D721Med (cell line): ENCODE data around the gene ZNF568.

Experiments used
- DNase-seq: peaks from one replicate; pipeline ENCODE4 v3.0.0; 2011; ENCODE audit warnings: low spot score; ENCODE audit not compliant: insufficient read length
- FAIRE-seq: peaks from 2 replicates; lab custom pipeline; 2011; peaks lifted over from hg19 to GRCh38; lab: Jason Lieb, UNC
- CTCF ChIP-seq: IDR thresholded peaks from 2 replicates; pipeline ENCODE4 v1.5.1; 2012; ENCODE audit warnings: mild to moderate bottlenecking, control low read depth; ENCODE audit not compliant: insufficient read depth; ENCODE audit errors: missing control alignments

Gene ZNF568

GRCh38 chr19:36999313-36999712 is 83.2 kb downstream of the ZNF568 start:
- FAIRE-seq (no peak), DNase-seq (no peak)
- TF ChIP-seq CTCF = no peak

GRCh38 chr19:37007587-37008220 is 91.6 kb downstream of the ZNF568 start:
- DNase-seq (peak; percentile 83), FAIRE-seq (no peak)
- no peak for TF ChIP-seq CTCF

- FAIRE-seq = no peak
- no peak for DNase-seq
- no peak for TF ChIP-seq CTCF
These were observed 93.7 kb downstream of the ZNF568 start for GRCh38 chr19:37009871-37010270.

- TF ChIP-seq CTCF = no peak
- FAIRE-seq = no peak
These were observed 96.1 kb downstream of the ZNF568 start for GRCh38 chr19:37012093-37012745.

GRCh38 chr19:37014456-37014855 is 98.3 kb downstream of the ZNF568 start:
- no peak for FAIRE-seq
- no peak for TF ChIP-seq CTCF
- no peak for DNase-seq

More at GRCh38 chr19:37012093-37012745, 96.1 kb downstream of the ZNF568 start:
- no peak for DNase-seq

- FAIRE-seq = no peak
- TF ChIP-seq CTCF = no peak
- no peak for DNase-seq
These were observed 129.0 kb downstream of the ZNF568 start for GRCh38 chr19:37045140-37045539.
